Measurements from ENCODE around the gene SORCS2. TPM values are rescaled to one million over a fixed set of nuclear protein-coding genes. Genes with fewer than 3 reads are reported as not detected.

SORCS2 gene
- total RNA-seq, 2 donors from 2014 or later = 1.5 to 1.7 TPM

DNA sequence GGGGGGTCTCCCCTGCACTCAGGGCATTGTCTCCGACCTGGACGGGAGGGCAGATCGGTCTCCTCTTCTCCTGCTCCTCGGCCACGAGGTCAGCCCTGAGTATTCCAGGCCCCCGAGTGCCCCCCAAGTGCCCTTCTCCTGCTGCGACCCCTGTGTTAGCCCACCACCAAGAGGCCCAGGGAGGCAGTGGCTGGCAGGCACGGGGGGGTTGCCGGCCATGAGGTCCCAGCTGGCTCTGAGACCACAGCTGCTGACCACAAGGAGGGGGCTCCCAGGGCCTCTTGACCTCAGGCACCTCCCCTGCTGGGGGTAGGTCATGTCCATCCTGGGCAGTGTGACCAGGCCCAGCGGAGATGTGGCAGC, 428.5 kb downstream of the SORCS2 start:
- Histone ChIP-seq H3K4me1 (peaks cover 0 to 10% of the 10 kb centered on the region in 2 donors), H3K4me3 (no peak overlapping the region), H3K9me3 (no peaks in the 10 kb centered on the region)

GRCh38 chr4:7621252-7622035, 429.1 kb downstream of the SORCS2 start:
- H3K4me1 ChIP-seq = peaks cover 0 to 10% of the 10 kb centered on the region in 2 donors
- TF ChIP-seq CTCF (IDR thresholded peaks at IDR 0.05) = no peak
- DNase-seq (ENCODE audit: low spot score) = no peak
- H3K4me3 ChIP-seq = no peak overlapping the region
- no peak overlapping the region for H3K27ac ChIP-seq
- no peaks in the 10 kb centered on the region for H3K36me3 ChIP-seq
- H3K27me3 ChIP-seq = no peaks in the 10 kb centered on the region
- no peaks in the 10 kb centered on the region for H3K9me3 ChIP-seq

More for the DNA sequence above, 428.5 kb downstream of the SORCS2 start:
- Histone ChIP-seq H3K36me3 (no peaks in the 10 kb centered on the region), H3K27ac (no peak overlapping the region), H3K27me3 (no peaks in the 10 kb centered on the region)
- no peak for DNase-seq (ENCODE audit: low spot score)
- no peak for TF ChIP-seq CTCF (IDR thresholded peaks at IDR 0.05)

DNA sequence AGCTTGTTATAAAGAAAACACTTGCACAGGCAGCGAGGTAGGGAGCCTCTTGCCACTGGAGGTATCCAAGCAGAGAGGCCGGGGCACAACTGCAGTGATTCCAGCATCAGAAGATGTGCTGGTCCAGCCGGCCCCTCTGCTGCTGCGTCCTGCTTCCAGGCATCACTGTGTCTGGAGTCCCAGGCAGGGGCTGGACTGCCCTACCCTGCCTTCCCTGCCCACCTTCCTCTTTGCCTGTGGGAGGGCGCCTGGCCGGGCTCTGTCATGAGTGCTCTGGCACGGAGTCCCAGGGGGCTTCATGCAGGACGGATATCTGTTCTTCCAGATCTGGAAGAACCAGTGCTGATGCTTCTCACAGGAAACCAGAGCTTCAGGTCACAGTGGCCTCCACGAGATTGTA, 430.0 kb downstream of the SORCS2 start:
- Histone ChIP-seq H3K4me1 (peaks cover 0 to 10% of the 10 kb centered on the region in 2 donors), H3K4me3 (no peak overlapping the region), H3K27me3 (no peaks in the 10 kb centered on the region), H3K36me3 (no peaks in the 10 kb centered on the region), H3K9me3 (no peaks in the 10 kb centered on the region), H3K27ac (no peak overlapping the region)
- no peak for DNase-seq (ENCODE audit: low spot score)
- no peak for TF ChIP-seq CTCF (IDR thresholded peaks at IDR 0.05)

DNA sequence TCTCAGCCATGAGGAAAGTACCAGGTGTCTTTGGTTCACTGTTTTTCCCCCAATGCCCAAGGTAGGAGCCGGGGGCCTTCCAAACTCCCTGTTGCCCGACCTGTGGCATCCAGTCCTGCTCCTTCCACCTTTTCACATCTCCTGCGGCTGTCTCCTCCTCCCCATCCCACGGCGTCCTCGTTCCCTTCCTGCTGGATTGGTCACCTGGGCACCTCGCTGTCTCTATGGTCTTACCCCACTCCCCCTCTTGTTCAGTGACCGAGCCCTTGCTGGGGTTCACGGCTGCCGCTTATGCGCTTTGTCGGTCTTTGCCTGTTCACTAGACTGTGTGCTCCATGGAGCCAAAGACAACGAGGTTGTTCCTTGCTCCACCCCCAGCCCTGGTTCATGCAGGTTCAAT, 431.1 kb downstream of the SORCS2 start:
- no peak for TF ChIP-seq CTCF (IDR thresholded peaks at IDR 0.05)
- Histone ChIP-seq H3K36me3 (no peaks in the 10 kb centered on the region), H3K27me3 (no peaks in the 10 kb centered on the region), H3K4me3 (no peak overlapping the region), H3K27ac (no peak overlapping the region), H3K4me1 (peaks cover 0 to 10% of the 10 kb centered on the region in 2 donors), H3K9me3 (no peaks in the 10 kb centered on the region)
- no peak for DNase-seq (ENCODE audit: low spot score)

DNA sequence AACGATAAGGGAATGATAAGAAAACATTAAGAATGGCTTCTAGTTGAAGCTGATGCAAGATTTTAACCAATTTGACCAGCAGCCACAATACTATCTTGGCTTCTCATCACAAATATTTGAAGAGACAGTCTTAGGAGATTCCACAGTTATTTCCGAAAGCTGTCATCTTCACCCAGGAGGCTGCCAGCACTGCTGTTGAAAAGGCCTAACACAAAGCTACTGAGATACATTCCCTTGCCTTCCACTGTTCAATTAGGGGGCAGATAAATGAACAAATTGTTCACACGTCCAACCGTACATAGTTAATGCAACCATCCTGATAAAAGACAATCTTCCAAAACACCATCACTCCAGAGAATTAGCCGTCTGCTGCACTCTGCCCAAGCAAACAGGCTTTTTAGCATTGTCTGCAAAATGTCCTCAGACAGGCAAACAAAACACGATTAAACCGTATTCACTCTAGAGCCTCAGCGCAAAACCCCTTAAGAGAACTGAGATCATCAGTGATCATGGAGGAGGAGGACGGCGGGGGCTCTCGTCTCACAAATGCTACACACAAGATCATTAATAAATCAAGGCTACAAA, 432.1 kb downstream of the SORCS2 start:
- no peaks in the 10 kb centered on the region for H3K9me3 ChIP-seq
- no peaks in the 10 kb centered on the region for H3K27me3 ChIP-seq
- DNase-seq (ENCODE audit: low spot score) = no peak
- H3K4me3 ChIP-seq = no peak overlapping the region
- peaks cover 0 to 10% of the 10 kb centered on the region in 2 donors for H3K4me1 ChIP-seq
- no peak for TF ChIP-seq CTCF (IDR thresholded peaks at IDR 0.05)
- no peak overlapping the region for H3K27ac ChIP-seq
- H3K36me3 ChIP-seq = no peaks in the 10 kb centered on the region
